Fibroblast of lung (primary cell): ENCODE data around the gene ITGA5.

Experiments used
- EZH2 ChIP-seq: IDR thresholded peaks from 2 replicates; pipeline ENCODE4 v1.5.1; 2012; ENCODE audit warnings: low read length, control low read depth, mild to moderate bottlenecking; ENCODE audit errors: missing control alignments
- TF ChIP-seq, protein P1 (sequence below), 2 donors: IDR thresholded peaks in 1 of 2; conservative IDR thresholded peaks in 1 of 2; 1 replicate in 1 of 2; 2 replicates in 1 of 2; pipeline ENCODE4 v1.5.1; 2011 to 2012; ENCODE audit warnings: low read length in 2 of 2, control low read depth in 1 of 2, inconsistent platforms in 1 of 2, low read depth in 1 of 2, mild to moderate bottlenecking in 1 of 2

- TF ChIP-seq, protein P1, sequence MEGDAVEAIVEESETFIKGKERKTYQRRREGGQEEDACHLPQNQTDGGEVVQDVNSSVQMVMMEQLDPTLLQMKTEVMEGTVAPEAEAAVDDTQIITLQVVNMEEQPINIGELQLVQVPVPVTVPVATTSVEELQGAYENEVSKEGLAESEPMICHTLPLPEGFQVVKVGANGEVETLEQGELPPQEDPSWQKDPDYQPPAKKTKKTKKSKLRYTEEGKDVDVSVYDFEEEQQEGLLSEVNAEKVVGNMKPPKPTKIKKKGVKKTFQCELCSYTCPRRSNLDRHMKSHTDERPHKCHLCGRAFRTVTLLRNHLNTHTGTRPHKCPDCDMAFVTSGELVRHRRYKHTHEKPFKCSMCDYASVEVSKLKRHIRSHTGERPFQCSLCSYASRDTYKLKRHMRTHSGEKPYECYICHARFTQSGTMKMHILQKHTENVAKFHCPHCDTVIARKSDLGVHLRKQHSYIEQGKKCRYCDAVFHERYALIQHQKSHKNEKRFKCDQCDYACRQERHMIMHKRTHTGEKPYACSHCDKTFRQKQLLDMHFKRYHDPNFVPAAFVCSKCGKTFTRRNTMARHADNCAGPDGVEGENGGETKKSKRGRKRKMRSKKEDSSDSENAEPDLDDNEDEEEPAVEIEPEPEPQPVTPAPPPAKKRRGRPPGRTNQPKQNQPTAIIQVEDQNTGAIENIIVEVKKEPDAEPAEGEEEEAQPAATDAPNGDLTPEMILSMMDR (conservative IDR thresholded peaks at IDR 0.05 in 1 of 2, IDR thresholded peaks at IDR 0.05 in 1 of 2; ENCODE audit: low read depth in 1 of 2, low read length in 2 of 2), result no peak
- TF ChIP-seq EZH2, result no peak
These were observed 1.2 kb downstream of the ITGA5 start for GRCh38 chr12:54417712-54418440.
